ENCODE data around the gene XPC. TPM values are rescaled to one million over a fixed set of nuclear protein-coding genes. Genes with fewer than 3 reads are reported as not detected.
A peak's percentile ranks its signal among the peaks of the same experiment; 100 is the strongest.

XPC gene
- total and polyA plus RNA-seq, 5 donors from 2014 or later, result 31.3 to 75.5 (median 41.0) TPM

GRCh38 chr3:14169435-14169834 is 9.0 kb downstream of the XPC start:
- Mint-ChIP-seq H3K27me3 (no peaks in the 10 kb centered on the region), H3K4me3 (no peak overlapping the region), H3K36me3 (peaks cover 83% of the 10 kb centered on the region), H3K9me3 (no peaks in the 10 kb centered on the region), H3K27ac (peak overlapping the region in 1 of 3 donors; percentile 47), H3K4me1 (peaks cover 18 to 44% (median 36%) of the 10 kb centered on the region in 4 donors)
- Histone ChIP-seq H3K27ac (ENCODE audit: insufficient read depth, low read length, poor library complexity, severe bottlenecking) (no peak overlapping the region), H3K36me3 (ENCODE audit: control insufficient read depth, insufficient read depth, low read length) (peaks cover 83% of the 10 kb centered on the region), H3K4me3 (ENCODE audit: low read depth, low read length) (no peak overlapping the region), H3K4me1 (ENCODE audit: control insufficient read depth, insufficient read depth, low read length, poor library complexity, severe bottlenecking) (peaks cover 4% of the 10 kb centered on the region), H3K27me3 (ENCODE audit: control insufficient read depth, insufficient read depth, low read length) (no peaks in the 10 kb centered on the region), H3K9me3 (ENCODE audit: control insufficient read depth in 2 of 2, low read length in 2 of 2) (no peaks in the 10 kb centered on the region)
- DNase-seq (no peak), ATAC-seq (ENCODE audit: low read depth in 2 of 2) (no peak)

- Mint-ChIP-seq H3K4me3 (no peak overlapping the region), H3K36me3 (peaks cover 95% of the 10 kb centered on the region), H3K4me1 (peaks cover 13 to 34% (median 24%) of the 10 kb centered on the region in 4 donors), H3K27ac (peak overlapping the region in 2 of 3 donors; percentile 33 to 92), H3K9me3 (peaks cover 0 to 7% (median 0%) of the 10 kb centered on the region in 7 donors), H3K27me3 (no peaks in the 10 kb centered on the region)
- no peak overlapping the region for H3K4me3 ChIP-seq (ENCODE audit: low read depth, low read length)
- H3K27me3 ChIP-seq (ENCODE audit: control insufficient read depth, insufficient read depth, low read length), result no peaks in the 10 kb centered on the region
- H3K36me3 ChIP-seq (ENCODE audit: control insufficient read depth, insufficient read depth, low read length), result peaks cover 99% of the 10 kb centered on the region
- ATAC-seq (ENCODE audit: low read depth in 2 of 2), result no peak
- peaks cover 4 to 6% of the 10 kb centered on the region in 2 experiments for H3K9me3 ChIP-seq (ENCODE audit: control insufficient read depth in 2 of 2, low read length in 2 of 2)
- H3K27ac ChIP-seq (ENCODE audit: insufficient read depth, low read length, poor library complexity, severe bottlenecking), result no peak overlapping the region
- no peak for DNase-seq
- no peaks in the 10 kb centered on the region for H3K4me1 ChIP-seq (ENCODE audit: control insufficient read depth, insufficient read depth, low read length, poor library complexity, severe bottlenecking)
Measured at GRCh38 chr3:14166877-14167603, 11.4 kb downstream of the XPC start.

GRCh38 chr3:14162178-14162577 is 16.2 kb downstream of the XPC start:
- H3K27ac Mint-ChIP-seq, result no peak overlapping the region
- no peak overlapping the region for H3K4me3 Mint-ChIP-seq
- ATAC-seq (ENCODE audit: low read depth in 2 of 2), result no peak
- Histone ChIP-seq H3K36me3 (ENCODE audit: control insufficient read depth, insufficient read depth, low read length) (peaks cover 99% of the 10 kb centered on the region), H3K4me1 (ENCODE audit: control insufficient read depth, insufficient read depth, low read length, poor library complexity, severe bottlenecking) (no peaks in the 10 kb centered on the region), H3K27me3 (ENCODE audit: control insufficient read depth, insufficient read depth, low read length) (no peaks in the 10 kb centered on the region), H3K4me3 (ENCODE audit: low read depth, low read length) (no peak overlapping the region), H3K27ac (ENCODE audit: insufficient read depth, low read length, poor library complexity, severe bottlenecking) (no peak overlapping the region), H3K9me3 (ENCODE audit: control insufficient read depth in 2 of 2, low read length in 2 of 2) (peaks cover 18% of the 10 kb centered on the region in 2 experiments)
- no peak for DNase-seq
- H3K36me3 Mint-ChIP-seq, result peaks cover 94% of the 10 kb centered on the region
- peaks cover 0 to 15% (median 5%) of the 10 kb centered on the region in 4 donors for H3K4me1 Mint-ChIP-seq
- peaks cover 0 to 20% (median 6%) of the 10 kb centered on the region in 7 donors for H3K9me3 Mint-ChIP-seq
- H3K27me3 Mint-ChIP-seq, result no peaks in the 10 kb centered on the region

GRCh38 chr3:14161282-14161681 is 17.1 kb downstream of the XPC start:
- DNase-seq, result no peak
- H3K4me1 Mint-ChIP-seq, result peaks cover 0 to 13% (median 6%) of the 10 kb centered on the region in 4 donors
- no peaks in the 10 kb centered on the region for H3K4me1 ChIP-seq (ENCODE audit: control insufficient read depth, insufficient read depth, low read length, poor library complexity, severe bottlenecking)
- no peak overlapping the region for H3K4me3 ChIP-seq (ENCODE audit: low read depth, low read length)
- H3K27ac ChIP-seq (ENCODE audit: insufficient read depth, low read length, poor library complexity, severe bottlenecking), result no peak overlapping the region
- no peaks in the 10 kb centered on the region for H3K27me3 Mint-ChIP-seq
- peaks cover 0 to 20% (median 6%) of the 10 kb centered on the region in 7 donors for H3K9me3 Mint-ChIP-seq
- no peak for ATAC-seq (ENCODE audit: low read depth in 2 of 2)
- peaks cover 93% of the 10 kb centered on the region for H3K36me3 Mint-ChIP-seq
- H3K4me3 Mint-ChIP-seq, result no peak overlapping the region
- H3K27me3 ChIP-seq (ENCODE audit: control insufficient read depth, insufficient read depth, low read length), result no peaks in the 10 kb centered on the region
- peaks cover 100% of the 10 kb centered on the region for H3K36me3 ChIP-seq (ENCODE audit: control insufficient read depth, insufficient read depth, low read length)
- peaks cover 18% of the 10 kb centered on the region in 2 experiments for H3K9me3 ChIP-seq (ENCODE audit: control insufficient read depth in 2 of 2, low read length in 2 of 2)
- no peak overlapping the region for H3K27ac Mint-ChIP-seq

- Mint-ChIP-seq H3K27me3 (no peaks in the 10 kb centered on the region), H3K27ac (no peak overlapping the region), H3K4me1 (peaks cover 0 to 15% (median 8%) of the 10 kb centered on the region in 4 donors), H3K9me3 (peaks cover 0 to 20% (median 7%) of the 10 kb centered on the region in 7 donors), H3K36me3 (peaks cover 88% of the 10 kb centered on the region), H3K4me3 (no peak overlapping the region)
- Histone ChIP-seq H3K4me1 (ENCODE audit: control insufficient read depth, insufficient read depth, low read length, poor library complexity, severe bottlenecking) (no peaks in the 10 kb centered on the region), H3K4me3 (ENCODE audit: low read depth, low read length) (no peak overlapping the region), H3K27me3 (ENCODE audit: control insufficient read depth, insufficient read depth, low read length) (no peaks in the 10 kb centered on the region), H3K27ac (ENCODE audit: insufficient read depth, low read length, poor library complexity, severe bottlenecking) (no peak overlapping the region), H3K36me3 (ENCODE audit: control insufficient read depth, insufficient read depth, low read length) (peaks cover 91% of the 10 kb centered on the region), H3K9me3 (ENCODE audit: control insufficient read depth in 2 of 2, low read length in 2 of 2) (peaks cover 18% of the 10 kb centered on the region in 2 experiments)
- DNase-seq (no peak), ATAC-seq (ENCODE audit: low read depth in 2 of 2) (no peak)
Measured at GRCh38 chr3:14159426-14159825, 19.0 kb downstream of the XPC start.

- H3K9me3 ChIP-seq (ENCODE audit: control insufficient read depth in 2 of 2, low read length in 2 of 2), result peaks cover 18% of the 10 kb centered on the region in 2 experiments
- DNase-seq (no peak), ATAC-seq (ENCODE audit: low read depth in 2 of 2) (no peak)
- no peak overlapping the region for H3K27ac ChIP-seq (ENCODE audit: insufficient read depth, low read length, poor library complexity, severe bottlenecking)
- Mint-ChIP-seq H3K36me3 (peaks cover 86% of the 10 kb centered on the region), H3K27ac (peak overlapping the region in 2 of 3 donors; percentile 23 to 64), H3K4me1 (peaks cover 5 to 15% (median 10%) of the 10 kb centered on the region in 4 donors), H3K27me3 (no peaks in the 10 kb centered on the region), H3K4me3 (no peak overlapping the region), H3K9me3 (peaks cover 0 to 20% (median 8%) of the 10 kb centered on the region in 7 donors)
- no peaks in the 10 kb centered on the region for H3K27me3 ChIP-seq (ENCODE audit: control insufficient read depth, insufficient read depth, low read length)
- H3K4me3 ChIP-seq (ENCODE audit: low read depth, low read length), result no peak overlapping the region
- H3K4me1 ChIP-seq (ENCODE audit: control insufficient read depth, insufficient read depth, low read length, poor library complexity, severe bottlenecking), result no peaks in the 10 kb centered on the region
- H3K36me3 ChIP-seq (ENCODE audit: control insufficient read depth, insufficient read depth, low read length), result peaks cover 90% of the 10 kb centered on the region
Measured at GRCh38 chr3:14158370-14158769, 20.0 kb downstream of the XPC start.

- no peaks in the 10 kb centered on the region for H3K27me3 Mint-ChIP-seq
- ATAC-seq (ENCODE audit: low read depth in 2 of 2), result no peak
- H3K27ac Mint-ChIP-seq, result peak overlapping the region in 1 of 3 donors; percentile 64
Measured at GRCh38 chr3:14157951-14158350, 20.4 kb downstream of the XPC start.

More at GRCh38 chr3:14157951-14158350, 20.4 kb downstream of the XPC start:
- Mint-ChIP-seq H3K36me3 (peaks cover 82% of the 10 kb centered on the region), H3K9me3 (peaks cover 0 to 20% (median 8%) of the 10 kb centered on the region in 7 donors), H3K4me3 (no peak overlapping the region), H3K4me1 (peaks cover 6 to 14% (median 10%) of the 10 kb centered on the region in 4 donors)
- Histone ChIP-seq H3K27me3 (ENCODE audit: control insufficient read depth, insufficient read depth, low read length) (no peaks in the 10 kb centered on the region), H3K27ac (ENCODE audit: insufficient read depth, low read length, poor library complexity, severe bottlenecking) (no peak overlapping the region), H3K4me3 (ENCODE audit: low read depth, low read length) (no peak overlapping the region), H3K4me1 (ENCODE audit: control insufficient read depth, insufficient read depth, low read length, poor library complexity, severe bottlenecking) (no peaks in the 10 kb centered on the region), H3K9me3 (ENCODE audit: control insufficient read depth in 2 of 2, low read length in 2 of 2) (peaks cover 18% of the 10 kb centered on the region in 2 experiments), H3K36me3 (ENCODE audit: control insufficient read depth, insufficient read depth, low read length) (peaks cover 90% of the 10 kb centered on the region)
- no peak for DNase-seq
